ENCODE data around the gene CDS1.
"Not testable (repeated sequence)": the region's sequence is repeated elsewhere in the genome, so short reads cannot be mapped to it uniquely, and the experiment has no call there.

The CDS1 gene

DNA sequence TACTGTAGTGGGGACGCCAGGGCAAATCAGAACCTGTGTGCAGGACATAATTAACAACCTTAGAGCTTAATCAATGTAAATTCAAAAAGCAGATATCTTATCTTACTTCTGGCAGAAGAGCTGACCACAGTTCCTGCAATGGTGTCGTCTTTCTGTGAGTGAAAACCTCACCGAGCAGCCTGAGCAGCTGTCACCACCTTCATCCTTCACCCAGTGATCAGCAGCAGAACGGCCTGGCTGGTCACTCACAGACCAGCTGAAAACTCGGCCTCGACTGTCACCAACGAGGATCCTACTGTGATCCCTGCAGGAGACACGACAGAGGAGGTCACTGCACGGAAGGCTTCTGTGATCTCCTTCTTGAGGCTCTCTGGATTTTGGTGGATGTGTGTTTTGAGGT lies 94.2 kb downstream of the CDS1 start:
- no peak for DNase-seq

- DNase-seq, result no peak
Measured at GRCh38 chr4:84677995-84678394, 95.1 kb downstream of the CDS1 start.

DNA sequence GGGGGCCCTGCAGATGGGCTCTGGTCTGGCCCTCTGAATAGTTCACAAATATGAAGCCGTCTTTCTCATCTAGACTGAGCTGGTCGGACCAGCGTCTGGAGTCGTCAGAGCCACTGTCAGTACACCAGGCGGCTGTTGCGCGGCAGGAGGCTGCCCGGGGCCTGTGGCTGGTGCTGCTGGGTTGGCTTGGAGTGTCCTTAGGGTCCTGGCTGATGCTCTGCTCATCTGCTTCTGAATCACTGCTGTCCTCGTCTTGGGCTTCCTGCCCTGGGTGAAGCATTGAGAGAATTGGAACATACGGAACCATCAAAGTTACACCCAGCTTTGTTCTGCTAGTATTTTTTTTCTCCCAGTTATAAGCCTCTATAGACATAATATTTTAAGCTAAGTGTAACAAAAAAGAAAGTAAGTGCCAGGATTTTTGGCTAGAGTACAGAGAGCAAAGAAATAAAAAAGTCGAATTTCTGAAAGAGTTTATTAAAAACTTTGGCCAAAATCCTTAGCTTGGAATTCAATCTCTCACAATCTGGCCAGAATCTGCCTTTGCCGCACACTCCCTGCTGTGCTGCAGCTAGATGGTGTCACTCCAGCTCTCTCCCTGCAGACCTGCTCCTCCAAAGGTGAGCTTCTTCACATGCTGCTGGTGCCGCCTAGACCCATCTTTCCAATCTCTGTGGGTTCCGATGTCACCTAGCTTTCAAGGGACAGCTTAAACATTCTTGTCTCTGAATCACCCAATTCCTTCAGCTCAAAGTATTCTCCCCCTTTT lies 96.2 kb downstream of the CDS1 start:
- DNase-seq, result no peak

- no peak for DNase-seq
Measured at GRCh38 chr4:84680956-84681355, 98.0 kb downstream of the CDS1 start.

- peak; percentile 68 for DNase-seq
Measured at GRCh38 chr4:84681486-84682274, 98.8 kb downstream of the CDS1 start.

GRCh38 chr4:84682661-84683060 lies 99.7 kb downstream of the CDS1 start:
- not testable (repeated sequence) for DNase-seq

- no peak for DNase-seq
Measured at GRCh38 chr4:84683064-84683850, 100.3 kb downstream of the CDS1 start.

DNA sequence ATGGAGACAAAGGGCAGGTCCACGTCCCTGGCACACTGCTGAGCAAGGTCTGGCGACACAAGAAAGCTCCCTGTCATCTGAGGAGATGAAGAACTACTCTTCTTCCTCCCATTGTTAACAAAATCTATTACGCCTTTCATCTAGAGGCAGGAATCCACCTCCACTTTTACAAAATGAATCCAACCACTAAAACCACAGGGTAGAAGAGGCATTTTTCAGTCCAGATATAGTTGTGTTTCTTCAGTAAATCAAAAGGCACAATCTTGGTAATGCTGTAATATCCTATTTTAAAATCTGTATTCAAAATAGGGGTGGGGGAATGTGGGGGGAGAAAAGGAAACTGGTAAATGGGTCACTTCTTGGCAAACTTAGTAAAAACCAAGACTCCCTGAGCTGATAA lies 101.4 kb downstream of the CDS1 start:
- no peak for DNase-seq

- DNase-seq, result no peak
Measured at GRCh38 chr4:84685105-84685504, 102.2 kb downstream of the CDS1 start.

DNA sequence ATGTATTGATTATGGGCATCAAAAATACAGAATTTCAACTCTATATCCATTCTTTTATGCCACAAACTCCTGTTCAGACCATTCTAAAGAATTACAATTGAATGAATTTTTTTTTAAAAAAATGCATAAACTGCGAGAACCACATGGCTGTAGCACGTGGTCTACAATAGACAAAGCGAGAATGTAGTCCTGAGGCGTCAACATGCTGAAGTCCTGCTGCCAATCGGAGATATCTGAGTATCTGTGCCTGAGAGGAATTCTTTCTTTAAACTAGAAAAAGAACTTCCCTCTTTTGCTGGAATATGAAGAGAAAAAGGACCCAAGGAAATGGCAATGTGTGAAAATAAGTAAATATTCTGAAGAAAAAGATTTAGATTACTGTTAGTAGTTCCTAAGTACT lies 105.7 kb downstream of the CDS1 start:
- DNase-seq, result no peak

- DNase-seq, result no peak
Measured at GRCh38 chr4:84689197-84689596, 106.3 kb downstream of the CDS1 start.

GRCh38 chr4:84690481-84690880 lies 107.6 kb downstream of the CDS1 start:
- DNase-seq, result no peak

DNA sequence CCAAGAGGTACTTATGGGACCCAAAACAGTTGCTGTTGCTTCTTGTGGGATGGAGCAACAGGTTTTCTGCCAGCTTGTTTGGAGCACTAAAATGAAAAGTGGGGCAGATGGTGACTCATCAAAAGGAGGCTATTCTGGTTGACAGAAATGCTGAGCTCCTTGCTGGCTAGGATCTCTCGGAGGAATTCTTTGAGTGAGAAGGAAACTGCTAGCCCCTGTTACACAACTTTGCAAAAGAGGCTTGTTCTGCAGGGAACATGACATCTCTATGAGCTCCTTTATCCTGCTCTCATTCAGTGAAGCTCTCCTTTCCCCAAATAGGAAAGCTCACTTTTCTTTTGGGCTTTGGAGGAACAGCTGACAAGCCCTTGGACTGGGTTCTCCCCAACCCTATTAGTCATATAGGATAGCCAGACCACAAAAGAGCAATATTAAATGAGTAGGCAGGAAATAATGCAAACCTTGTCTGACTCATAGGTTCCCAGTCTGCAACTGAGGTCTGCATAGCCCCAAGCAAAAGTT lies 108.3 kb downstream of the CDS1 start:
- DNase-seq, result peak; percentile 46

DNA sequence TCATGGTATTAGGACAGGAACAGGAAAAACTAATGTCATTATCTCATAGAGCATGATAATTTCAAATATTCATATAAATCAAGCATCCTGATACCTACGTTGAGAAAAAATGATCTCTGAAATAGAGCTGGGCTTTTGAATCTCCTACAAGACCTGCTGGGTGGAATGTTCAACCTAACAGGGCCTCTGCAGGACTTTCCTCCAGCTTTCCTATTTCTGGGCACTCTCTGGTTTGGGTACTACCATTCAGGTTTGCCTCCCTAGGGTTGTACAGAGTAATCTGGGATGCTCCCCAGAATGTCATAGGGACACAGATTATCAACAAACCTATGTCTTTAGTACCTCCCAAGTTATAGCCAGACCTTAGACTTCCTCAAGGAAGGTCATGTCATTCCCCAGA lies 108.9 kb downstream of the CDS1 start:
- no peak for DNase-seq

DNA sequence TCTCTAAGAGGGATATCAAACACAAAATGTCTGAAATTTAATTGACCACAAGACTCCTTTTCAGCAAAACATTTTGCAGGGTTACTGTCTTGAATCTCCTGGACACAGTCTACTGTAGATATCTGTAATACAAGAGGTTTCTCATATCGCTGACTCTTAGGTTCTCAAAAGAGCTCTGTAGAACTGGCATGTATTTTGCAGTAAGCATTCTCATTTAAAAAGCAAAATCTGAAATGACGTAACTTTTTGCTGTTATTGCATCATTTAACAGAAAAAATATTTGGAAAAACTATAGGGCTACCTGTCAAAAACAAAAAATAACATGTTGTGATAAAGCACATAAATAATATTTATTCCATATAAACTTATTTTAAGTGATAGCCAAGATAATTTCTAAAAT lies 114.2 kb downstream of the CDS1 start:
- no peak for DNase-seq

- no peak for DNase-seq
Measured at GRCh38 chr4:84697615-84698201, 114.8 kb downstream of the CDS1 start.

GRCh38 chr4:84699001-84699671 lies 116.2 kb downstream of the CDS1 start:
- DNase-seq, result no peak

All from kidney glomerular epithelial cell (primary cell).